ENCODE measurements around the gene NR3C2. TPM values are rescaled to one million over a fixed set of nuclear protein-coding genes. Genes with fewer than 3 reads are reported as not detected.

The NR3C2 gene
- total RNA-seq, 2 experiments from 2014 or later = 6.1 to 6.4 TPM

GRCh38 chr4:148300877-148301276, 141.3 kb downstream of the NR3C2 start:
- Mint-ChIP-seq H3K4me1 (ENCODE audit: low read depth) (peaks cover 13% of the 10 kb centered on the region), H3K36me3 (ENCODE audit: low read depth) (peaks cover 17% of the 10 kb centered on the region), H3K27ac (no peak overlapping the region), H3K4me3 (no peak overlapping the region), H3K9me3 (peaks cover 11% of the 10 kb centered on the region), H3K27me3 (no peaks in the 10 kb centered on the region)
- ATAC-seq (no peak), DNase-seq (no peak)
- no peak for TF ChIP-seq CTCF (IDR thresholded peaks at IDR 0.05)
- intact Hi-C loops (cut with micrococcal nuclease) = no loop called here
- ChIA-PET CTCF (no interaction called here), POLR2A (no interaction called here)

GRCh38 chr4:148299337-148299736, 142.9 kb downstream of the NR3C2 start:
- CTCF ChIA-PET = interaction anchor here (0.6 kb wide), 1 partner anchor 139 kb away, joined by 3 read pairs; no protein-coding TSS in a partner anchor
- intact Hi-C loops (cut with micrococcal nuclease) = no loop called here
- Mint-ChIP-seq H3K4me1 (ENCODE audit: low read depth) (peaks cover 21% of the 10 kb centered on the region), H3K27ac (no peak overlapping the region), H3K9me3 (peaks cover 10% of the 10 kb centered on the region), H3K27me3 (no peaks in the 10 kb centered on the region), H3K4me3 (no peak overlapping the region), H3K36me3 (ENCODE audit: low read depth) (peaks cover 17% of the 10 kb centered on the region)
- DNase-seq (no peak), ATAC-seq (no peak)
- TF ChIP-seq CTCF (IDR thresholded peaks at IDR 0.05) = no peak
- POLR2A ChIA-PET = no interaction called here

- no peak overlapping the region for H3K27ac Mint-ChIP-seq
- H3K36me3 Mint-ChIP-seq (ENCODE audit: low read depth) = peaks cover 14% of the 10 kb centered on the region
- POLR2A ChIA-PET = interaction anchor here (0.9 kb wide), 1 partner anchor 146 kb away, joined by 3 read pairs; the partner anchor contains the start of gene NR3C2
- peaks cover 4% of the 10 kb centered on the region for H3K9me3 Mint-ChIP-seq
- intact Hi-C loops (cut with micrococcal nuclease) = no loop called here
- H3K4me1 Mint-ChIP-seq (ENCODE audit: low read depth) = peaks cover 37% of the 10 kb centered on the region
- no peak overlapping the region for H3K4me3 Mint-ChIP-seq
- no peaks in the 10 kb centered on the region for H3K27me3 Mint-ChIP-seq
- DNase-seq (no peak), ATAC-seq (no peak)
- no peak for TF ChIP-seq CTCF (IDR thresholded peaks at IDR 0.05)
- CTCF ChIA-PET = no interaction called here
Measured at GRCh38 chr4:148296498-148296897, 145.7 kb downstream of the NR3C2 start.

- intact Hi-C loops (cut with micrococcal nuclease) = no loop called here
- CTCF ChIA-PET = interaction anchor here (1.8 kb wide), 1 partner anchor 36 kb away, joined by 3 read pairs; no protein-coding TSS in a partner anchor
- POLR2A ChIA-PET = no interaction called here
- ATAC-seq (no peak), DNase-seq (no peak)
- peaks cover 2% of the 10 kb centered on the region for H3K9me3 Mint-ChIP-seq
- H3K4me1 Mint-ChIP-seq (ENCODE audit: low read depth) = peaks cover 37% of the 10 kb centered on the region
- H3K4me3 Mint-ChIP-seq = no peak overlapping the region
- no peak for TF ChIP-seq CTCF (IDR thresholded peaks at IDR 0.05)
- H3K27me3 Mint-ChIP-seq = no peaks in the 10 kb centered on the region
- peaks cover 7% of the 10 kb centered on the region for H3K36me3 Mint-ChIP-seq (ENCODE audit: low read depth)
- H3K27ac Mint-ChIP-seq = no peak overlapping the region
Measured at GRCh38 chr4:148295642-148296041, 146.6 kb downstream of the NR3C2 start.

GRCh38 chr4:148293571-148293970, 148.6 kb downstream of the NR3C2 start:
- no peak for TF ChIP-seq CTCF (IDR thresholded peaks at IDR 0.05)
- Mint-ChIP-seq H3K9me3 (no peaks in the 10 kb centered on the region), H3K27ac (peak overlapping the region; percentile 32), H3K4me3 (no peak overlapping the region), H3K27me3 (no peaks in the 10 kb centered on the region), H3K36me3 (ENCODE audit: low read depth) (peaks cover 5% of the 10 kb centered on the region), H3K4me1 (ENCODE audit: low read depth) (peaks cover 46% of the 10 kb centered on the region)
- intact Hi-C loops (cut with micrococcal nuclease) = no loop called here
- ChIA-PET CTCF (interaction anchor here (1.8 kb wide), 1 partner anchor 34 kb away, joined by 3 read pairs; no protein-coding TSS in a partner anchor), POLR2A (interaction anchor here (0.9 kb wide), 1 partner anchor 12 kb away, joined by 3 read pairs; no protein-coding TSS in a partner anchor)
- ATAC-seq (peak; percentile 45), DNase-seq (peak; percentile 17)
